Right atrium auricular region (tissue), 2 donors: ENCODE results near the gene CCN2. TPM values are rescaled to one million over a fixed set of nuclear protein-coding genes. Genes with fewer than 3 reads are reported as not detected.

Source experiments
- DNase-seq: peaks from one replicate; pipeline ENCODE4 v3.0.0-alpha.2; 2019; ENCODE audit warnings: low spot score
- H3K27ac ChIP-seq, 2 donors: fragments of 200-600 bp; sonication (generic); 1 replicate in 1 of 2; 2 replicates in 1 of 2; pipeline ENCODE4 v1.5.1; 2016 to 2019
- H3K27me3 ChIP-seq, 2 donors: fragments of 200-600 bp; sonication (generic); one replicate each; pipeline versions ENCODE4 v1.5.1 to v1.6.0; 2017 to 2019
- H3K36me3 ChIP-seq: fragments of 200-600 bp; sonication (generic); one replicate; pipeline ENCODE4 v1.5.1; 2016
- H3K4me1 ChIP-seq, 2 donors: fragments of 200-600 bp; sonication (generic); one replicate each; pipeline versions ENCODE4 v1.5.1 to v1.6.0; 2017 to 2019
- H3K4me3 ChIP-seq, 2 donors: fragments of 200-600 bp; sonication (generic); 1 replicate in 1 of 2; 2 replicates in 1 of 2; pipeline ENCODE4 v1.5.1; 2017 to 2019; ENCODE audit warnings: mild to moderate bottlenecking in 1 of 2, moderate library complexity in 1 of 2
- H3K9me3 ChIP-seq, 2 donors: fragments of 200-600 bp; sonication (generic); one replicate each; pipeline ENCODE4 v1.5.1; 2019
- total RNA-seq, 2 donors: library from RNA; depleted of rRNA; stranded (reverse); fragments of >200 nt; gene quantifications; one replicate each; pipeline ENCODE4 v1.1.0, GENCODE V29; 2016
- TF ChIP-seq, protein P1 (sequence below), 2 donors: fragments of 200-600 bp; sonication (generic); IDR thresholded peaks; one replicate each; pipeline ENCODE4 v1.5.1; 2019; ENCODE audit warnings: antibody characterized with exemption in 2 of 2

CCN2 gene
- total RNA-seq, 2 donors from 2014 or later, result 203 to 356 TPM

DNA sequence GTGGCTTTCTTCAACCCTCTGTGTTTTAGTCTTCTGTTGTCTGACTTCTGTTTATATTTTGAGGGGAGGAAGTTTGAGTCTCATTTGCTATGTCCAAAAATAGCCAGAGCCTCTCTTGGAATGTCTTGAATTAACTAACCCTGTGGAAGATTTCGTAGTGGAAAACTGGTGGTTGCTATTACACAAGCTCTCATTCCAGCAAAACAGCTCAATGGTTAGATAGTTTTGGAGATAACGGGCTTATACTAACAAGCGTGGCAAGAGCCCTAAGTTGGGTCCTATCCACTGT, 1.6 kb downstream of the CCN2 start:
- DNase-seq, result no peak
- no peaks in the 10 kb centered on the region for H3K27me3 ChIP-seq
- peak overlapping the region; percentile 73 to 88 for H3K4me3 ChIP-seq
- TF ChIP-seq, protein P1, sequence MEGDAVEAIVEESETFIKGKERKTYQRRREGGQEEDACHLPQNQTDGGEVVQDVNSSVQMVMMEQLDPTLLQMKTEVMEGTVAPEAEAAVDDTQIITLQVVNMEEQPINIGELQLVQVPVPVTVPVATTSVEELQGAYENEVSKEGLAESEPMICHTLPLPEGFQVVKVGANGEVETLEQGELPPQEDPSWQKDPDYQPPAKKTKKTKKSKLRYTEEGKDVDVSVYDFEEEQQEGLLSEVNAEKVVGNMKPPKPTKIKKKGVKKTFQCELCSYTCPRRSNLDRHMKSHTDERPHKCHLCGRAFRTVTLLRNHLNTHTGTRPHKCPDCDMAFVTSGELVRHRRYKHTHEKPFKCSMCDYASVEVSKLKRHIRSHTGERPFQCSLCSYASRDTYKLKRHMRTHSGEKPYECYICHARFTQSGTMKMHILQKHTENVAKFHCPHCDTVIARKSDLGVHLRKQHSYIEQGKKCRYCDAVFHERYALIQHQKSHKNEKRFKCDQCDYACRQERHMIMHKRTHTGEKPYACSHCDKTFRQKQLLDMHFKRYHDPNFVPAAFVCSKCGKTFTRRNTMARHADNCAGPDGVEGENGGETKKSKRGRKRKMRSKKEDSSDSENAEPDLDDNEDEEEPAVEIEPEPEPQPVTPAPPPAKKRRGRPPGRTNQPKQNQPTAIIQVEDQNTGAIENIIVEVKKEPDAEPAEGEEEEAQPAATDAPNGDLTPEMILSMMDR (IDR thresholded peaks at IDR 0.05), result no peak
- peaks cover 0 to 48% of the 10 kb centered on the region in 2 donors for H3K4me1 ChIP-seq
- H3K9me3 ChIP-seq, result no peaks in the 10 kb centered on the region
- H3K36me3 ChIP-seq, result peaks cover 30% of the 10 kb centered on the region
- peak overlapping the region; percentile 86 to 95 for H3K27ac ChIP-seq

DNA sequence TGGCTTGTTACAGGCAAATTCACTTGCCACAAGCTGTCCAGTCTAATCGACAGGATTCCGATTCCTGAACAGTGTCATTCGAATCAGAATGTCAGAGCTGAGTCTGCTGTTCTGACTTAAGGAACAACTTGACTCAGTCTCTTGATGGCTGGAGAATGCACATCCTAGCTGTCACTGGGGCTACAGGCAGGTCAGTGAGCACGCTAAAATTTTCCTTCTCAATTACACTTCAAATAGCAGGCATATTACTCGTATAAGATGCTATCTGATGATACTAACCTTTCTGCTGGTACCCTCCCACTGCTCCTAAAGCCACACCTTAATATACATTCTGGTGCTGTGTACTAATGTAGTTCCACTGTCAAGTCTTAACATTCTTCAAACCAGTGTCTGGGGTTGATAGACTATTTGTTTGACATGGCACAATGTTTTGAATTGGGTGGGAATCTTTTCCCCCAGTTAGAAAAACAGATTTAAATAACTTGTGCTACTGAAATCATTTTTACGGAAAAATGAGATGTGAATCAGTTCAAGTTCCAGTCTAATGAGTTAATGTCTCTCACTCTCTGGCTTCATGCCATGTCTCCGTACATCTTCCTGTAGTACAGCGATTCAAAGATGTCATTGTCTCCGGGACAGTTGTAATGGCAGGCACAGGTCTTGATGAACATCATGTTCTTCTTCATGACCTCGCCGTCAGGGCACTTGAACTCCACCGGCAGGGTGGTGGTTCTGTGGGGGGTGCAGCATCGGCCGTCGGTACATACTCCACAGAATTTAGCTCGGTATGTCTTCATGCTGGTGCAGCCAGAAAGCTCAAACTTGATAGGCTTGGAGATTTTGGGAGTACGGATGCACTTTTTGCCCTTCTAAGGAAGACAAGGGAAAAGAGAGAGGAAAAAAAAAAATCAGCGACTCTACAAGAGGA, 2.2 kb downstream of the CCN2 start:
- H3K27ac ChIP-seq, result peak overlapping the region; percentile 86 to 95
- H3K9me3 ChIP-seq, result no peaks in the 10 kb centered on the region
- peak overlapping the region; percentile 73 to 88 for H3K4me3 ChIP-seq
- H3K4me1 ChIP-seq, result peaks cover 0 to 41% of the 10 kb centered on the region in 2 donors
- TF ChIP-seq, protein P1 (IDR thresholded peaks at IDR 0.05), result no peak
- peaks cover 30% of the 10 kb centered on the region for H3K36me3 ChIP-seq
- no peaks in the 10 kb centered on the region for H3K27me3 ChIP-seq
- no peak for DNase-seq

DNA sequence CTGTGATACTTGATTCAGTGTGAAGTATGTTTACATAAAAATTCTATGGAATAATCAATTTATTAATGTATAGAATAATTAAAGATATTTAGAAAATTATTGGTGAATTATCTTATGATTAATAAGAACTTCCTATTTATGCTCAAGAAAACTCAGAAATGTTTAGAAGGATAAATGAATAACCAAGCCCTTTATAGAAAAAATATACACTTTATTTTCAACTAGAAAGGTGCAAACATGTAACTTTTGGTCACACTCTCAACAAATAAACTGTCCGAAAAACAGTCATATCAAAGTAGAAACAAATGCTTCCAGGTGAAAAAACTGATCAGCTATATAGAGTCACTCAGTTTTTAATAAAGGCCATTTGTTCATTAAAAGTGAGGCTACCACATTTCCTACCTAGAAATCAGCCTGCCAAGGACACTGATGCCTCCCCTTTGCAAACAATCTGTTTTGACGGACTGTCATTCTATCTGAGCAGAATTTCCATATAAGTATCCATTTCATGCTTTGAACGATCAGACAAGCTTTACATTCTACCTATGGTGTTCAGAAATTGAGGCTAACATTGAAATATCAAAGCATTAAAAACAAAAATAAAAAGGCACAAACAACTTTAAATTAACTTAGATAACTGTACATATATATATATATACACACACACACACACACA, 3.0 kb downstream of the CCN2 start:
- no peaks in the 10 kb centered on the region for H3K27me3 ChIP-seq
- TF ChIP-seq, protein P1 (IDR thresholded peaks at IDR 0.05), result no peak
- H3K4me1 ChIP-seq, result peaks cover 0 to 36% of the 10 kb centered on the region in 2 donors
- H3K27ac ChIP-seq, result peak overlapping the region; percentile 86 to 95
- peaks cover 30% of the 10 kb centered on the region for H3K36me3 ChIP-seq
- peak overlapping the region; percentile 73 to 88 for H3K4me3 ChIP-seq
- no peak for DNase-seq
- no peaks in the 10 kb centered on the region for H3K9me3 ChIP-seq

DNA sequence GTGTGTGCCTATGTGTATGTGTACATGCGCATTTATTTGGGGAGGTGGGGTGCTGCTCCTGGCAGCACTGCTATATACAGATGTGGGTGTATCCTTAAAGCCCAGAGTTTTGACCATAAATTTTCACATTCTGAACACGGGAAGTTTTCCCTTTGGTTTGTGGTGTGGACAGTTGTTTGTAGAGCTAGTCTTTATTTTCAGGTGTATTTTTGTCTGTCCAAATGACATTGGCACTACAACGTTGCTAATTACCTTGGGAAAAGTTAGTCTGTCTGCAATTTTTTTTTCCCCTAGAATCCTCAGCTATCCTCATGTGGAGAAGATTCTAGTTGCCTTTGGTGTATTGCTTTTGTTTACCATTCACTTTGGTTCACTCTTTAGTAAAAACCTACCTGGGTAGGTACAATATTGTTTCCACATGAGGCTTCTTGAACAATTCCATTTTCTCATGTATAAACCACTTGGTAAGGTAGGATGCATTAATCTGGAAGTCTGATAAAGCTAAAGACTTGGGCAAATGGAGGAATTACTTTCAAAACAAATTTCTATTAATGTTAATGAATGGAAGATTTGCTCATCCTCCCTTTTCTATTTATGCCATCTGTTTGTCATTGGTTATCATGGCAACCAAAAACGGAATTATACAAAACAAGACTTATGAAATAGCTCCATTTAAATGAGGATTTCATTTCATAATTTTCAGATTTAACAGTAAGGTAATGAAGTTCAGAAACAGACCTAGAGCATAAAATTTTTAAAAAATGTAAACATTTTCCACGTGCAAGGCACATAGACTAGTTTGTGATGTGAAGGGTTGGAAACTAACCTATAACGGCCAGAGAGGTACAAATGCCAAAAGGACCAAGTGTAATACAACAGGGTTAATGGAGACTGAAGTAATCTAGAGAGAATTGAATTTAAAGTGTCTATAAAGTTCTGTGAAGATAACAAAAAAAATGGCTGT, 3.9 kb downstream of the CCN2 start:
- TF ChIP-seq, protein P1 (IDR thresholded peaks at IDR 0.05), result no peak
- no peak for DNase-seq
- H3K36me3 ChIP-seq, result peaks cover 30% of the 10 kb centered on the region
- H3K9me3 ChIP-seq, result no peaks in the 10 kb centered on the region
- H3K27ac ChIP-seq, result peak overlapping the region; percentile 86 to 95
- H3K27me3 ChIP-seq, result no peaks in the 10 kb centered on the region
- H3K4me1 ChIP-seq, result peaks cover 0 to 27% of the 10 kb centered on the region in 2 donors
- peak overlapping the region in 1 of 2 donors; percentile 73 for H3K4me3 ChIP-seq

DNA sequence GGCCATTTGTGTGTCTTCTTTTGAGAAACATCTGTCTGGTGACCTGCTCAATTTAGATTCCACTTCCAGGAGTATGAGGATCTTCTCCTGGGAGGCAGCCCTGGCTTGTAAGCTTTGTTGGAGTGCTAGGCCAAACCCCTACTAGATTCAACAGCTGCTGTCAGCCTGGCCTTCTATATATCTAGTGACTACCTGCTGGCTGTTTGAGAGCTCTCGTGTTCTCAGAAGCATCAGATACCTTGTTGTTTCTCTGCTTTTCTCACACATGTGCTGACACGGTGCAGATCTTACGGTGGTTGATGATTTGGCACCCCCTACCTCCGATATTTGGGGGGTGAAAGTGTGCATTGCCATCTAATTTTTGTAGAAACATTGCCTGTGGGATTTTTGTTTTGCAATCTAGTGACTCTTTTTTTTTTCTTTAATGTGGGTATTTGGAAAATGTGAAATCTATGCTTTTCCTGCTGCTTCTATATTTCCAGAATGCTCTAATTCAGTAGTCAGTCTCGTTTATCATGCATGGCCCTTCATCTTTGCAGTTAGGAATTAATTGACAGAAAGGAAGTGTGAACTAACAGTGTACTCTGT, 4.7 kb downstream of the CCN2 start:
- TF ChIP-seq, protein P1 (IDR thresholded peaks at IDR 0.05), result no peak
- Histone ChIP-seq H3K4me3 (no peak overlapping the region), H3K4me1 (peaks cover 0 to 20% of the 10 kb centered on the region in 2 donors), H3K36me3 (peaks cover 30% of the 10 kb centered on the region), H3K9me3 (no peaks in the 10 kb centered on the region), H3K27ac (peak overlapping the region in 1 of 2 donors; percentile 95), H3K27me3 (no peaks in the 10 kb centered on the region)
- no peak for DNase-seq
